Activated CD4-positive, alpha-beta T cell treated with anti-CD3 and anti-CD28 coated beads, Interleukin-2, amount 10 ng/mL, durations not matched to agents 7 days and 5 days (primary cell): ENCODE data around the gene DCLRE1B. TPM values are rescaled to one million over a fixed set of nuclear protein-coding genes. Genes with fewer than 3 reads are reported as not detected.

Experiments used
- CTCF ChIA-PET: fragments of 350-600 bp; sonication (Branson Sonifier 250); formaldehyde crosslinking; loops from one replicate; lab custom pipeline; 2021; ENCODE audit warnings: antibody characterized with exemption; lab: Charles Lee
- POLR2A ChIA-PET: fragments of 350-600 bp; sonication (Branson Sonifier 250); formaldehyde crosslinking; loops from one replicate; lab custom pipeline; 2021; ENCODE audit warnings: antibody characterized with exemption; lab: Charles Lee
- DNase-seq: peaks from one replicate; pipeline ENCODE4 v3.0.0-alpha.2; 2020
- H3K27ac Mint-ChIP-seq: one replicate; pipeline ENCODE4 v1.8.0; 2021; ENCODE audit warnings: mild to moderate bottlenecking, moderate library complexity, mixed read lengths
- H3K27me3 Mint-ChIP-seq: one replicate; pipeline ENCODE4 v1.8.0; 2021; ENCODE audit warnings: mixed read lengths
- H3K36me3 Mint-ChIP-seq: one replicate; pipeline ENCODE4 v1.8.0; 2021; ENCODE audit warnings: low read depth, mixed read lengths
- H3K4me1 Mint-ChIP-seq: one replicate; pipeline ENCODE4 v1.8.0; 2021; ENCODE audit warnings: mixed read lengths
- H3K4me3 Mint-ChIP-seq: one replicate; pipeline ENCODE4 v1.8.0; 2021; ENCODE audit warnings: mild to moderate bottlenecking, moderate library complexity, mixed read lengths
- H3K9me3 Mint-ChIP-seq: one replicate; pipeline ENCODE4 v1.8.0; 2021; ENCODE audit warnings: mixed read lengths
- total RNA-seq, 2 experiments: library from RNA; stranded (reverse); gene quantifications; one replicate each; pipeline ENCODE4 v1.2.3, GENCODE V29; 2021

DCLRE1B gene
- total RNA-seq, 2 experiments from 2014 or later: 16.2 to 19.4 TPM

- H3K4me1 Mint-ChIP-seq: peaks cover 18% of the 10 kb centered on the region
- no peaks in the 10 kb centered on the region for H3K9me3 Mint-ChIP-seq
- ChIA-PET POLR2A (no interaction called here), CTCF (interaction anchor here (0.8 to 1.2 kb wide), 3 partner anchors 9 to 17 kb away, joined by 3 to 6 read pairs (median 5); partner anchors contain the start of genes AP4B1 and HIPK1)
- peaks cover 44% of the 10 kb centered on the region for H3K36me3 Mint-ChIP-seq
- no peak overlapping the region for H3K4me3 Mint-ChIP-seq
- no peak overlapping the region for H3K27ac Mint-ChIP-seq
- H3K27me3 Mint-ChIP-seq: no peaks in the 10 kb centered on the region
- no peak for DNase-seq
Observed at GRCh38 chr1:113913312-113913668, 8.2 kb downstream of the DCLRE1B start.

GRCh38 chr1:113913887-113914664, 8.9 kb downstream of the DCLRE1B start:
- H3K4me3 Mint-ChIP-seq: no peak overlapping the region
- POLR2A ChIA-PET: no interaction called here
- H3K27ac Mint-ChIP-seq: no peak overlapping the region
- H3K36me3 Mint-ChIP-seq: peaks cover 40% of the 10 kb centered on the region
- H3K4me1 Mint-ChIP-seq: peaks cover 13% of the 10 kb centered on the region
- no peaks in the 10 kb centered on the region for H3K27me3 Mint-ChIP-seq
- no peak for DNase-seq
- H3K9me3 Mint-ChIP-seq: no peaks in the 10 kb centered on the region
- CTCF ChIA-PET: interaction anchor here (0.6 to 1.2 kb wide), 3 partner anchors 10 to 654 kb away, joined by 3 to 5 read pairs (median 3); partner anchors contain the start of genes AP4B1 and HIPK1

- no peak for DNase-seq
- POLR2A ChIA-PET: no interaction called here
- Mint-ChIP-seq H3K36me3 (peaks cover 16% of the 10 kb centered on the region), H3K4me3 (no peak overlapping the region), H3K27me3 (no peaks in the 10 kb centered on the region), H3K4me1 (no peaks in the 10 kb centered on the region), H3K27ac (no peak overlapping the region), H3K9me3 (no peaks in the 10 kb centered on the region)
- CTCF ChIA-PET: interaction anchor here (0.7 to 1.8 kb wide), 5 partner anchors 11 to 17 kb away, joined by 3 to 8 read pairs (median 3); partner anchors contain the start of genes AP4B1, DCLRE1B and HIPK1
Observed at GRCh38 chr1:113916974-113917373, 11.8 kb downstream of the DCLRE1B start.

- ChIA-PET POLR2A (no interaction called here), CTCF (interaction anchor here (0.7 to 1.6 kb wide), 6 partner anchors 11 to 132 kb away, joined by 3 to 5 read pairs (median 3); partner anchors contain the start of gene HIPK1)
- no peak for DNase-seq
- Mint-ChIP-seq H3K27ac (no peak overlapping the region), H3K27me3 (peaks cover 2% of the 10 kb centered on the region), H3K9me3 (no peaks in the 10 kb centered on the region), H3K4me3 (no peak overlapping the region), H3K4me1 (no peaks in the 10 kb centered on the region), H3K36me3 (peaks cover 14% of the 10 kb centered on the region)
Observed at GRCh38 chr1:113917400-113918082, 12.4 kb downstream of the DCLRE1B start.

GRCh38 chr1:113918243-113918642, 13.1 kb downstream of the DCLRE1B start:
- no peak for DNase-seq
- Mint-ChIP-seq H3K27ac (no peak overlapping the region), H3K27me3 (peaks cover 6% of the 10 kb centered on the region), H3K4me1 (no peaks in the 10 kb centered on the region), H3K4me3 (no peak overlapping the region), H3K9me3 (no peaks in the 10 kb centered on the region), H3K36me3 (peaks cover 12% of the 10 kb centered on the region)
- ChIA-PET CTCF (interaction anchor here (0.6 to 1.1 kb wide), 4 partner anchors 12 to 1322 kb away, joined by 3 read pairs; no protein-coding TSS in a partner anchor), POLR2A (no interaction called here)

GRCh38 chr1:113922957-113923356, 17.8 kb downstream of the DCLRE1B start:
- no peaks in the 10 kb centered on the region for H3K9me3 Mint-ChIP-seq
- DNase-seq: no peak
- ChIA-PET POLR2A (no interaction called here), CTCF (interaction anchor here (0.7 kb wide), 1 partner anchor 17 kb away, joined by 3 read pairs; no protein-coding TSS in a partner anchor)
- no peaks in the 10 kb centered on the region for H3K36me3 Mint-ChIP-seq
- H3K27me3 Mint-ChIP-seq: peaks cover 9% of the 10 kb centered on the region
- peaks cover 4% of the 10 kb centered on the region for H3K4me1 Mint-ChIP-seq
- no peak overlapping the region for H3K4me3 Mint-ChIP-seq
- no peak overlapping the region for H3K27ac Mint-ChIP-seq

- peaks cover 12% of the 10 kb centered on the region for H3K4me1 Mint-ChIP-seq
- H3K36me3 Mint-ChIP-seq: no peaks in the 10 kb centered on the region
- ChIA-PET POLR2A (no interaction called here), CTCF (interaction anchor here (1.4 to 1.5 kb wide), 2 partner anchors 28 to 49 kb away, joined by 3 to 7 read pairs; no protein-coding TSS in a partner anchor)
- DNase-seq: no peak
- peaks cover 9% of the 10 kb centered on the region for H3K27me3 Mint-ChIP-seq
- no peaks in the 10 kb centered on the region for H3K9me3 Mint-ChIP-seq
- H3K4me3 Mint-ChIP-seq: no peak overlapping the region
- H3K27ac Mint-ChIP-seq: no peak overlapping the region
Observed at GRCh38 chr1:113924473-113924872, 19.3 kb downstream of the DCLRE1B start.

GRCh38 chr1:113928187-113928930, 23.2 kb downstream of the DCLRE1B start:
- H3K4me3 Mint-ChIP-seq: peak overlapping the region; percentile 96
- ChIA-PET POLR2A (interaction anchor here (1.3 to 1.8 kb wide), 3 partner anchors 22 to 116 kb away, joined by 7 to 10 read pairs (median 7); partner anchors contain the start of genes AP4B1, DCLRE1B and RSBN1), CTCF (interaction anchor here (1.0 to 4.7 kb wide), 10 partner anchors 9 to 117 kb away, joined by 3 to 38 read pairs (median 6); partner anchors contain the start of genes AP4B1, DCLRE1B and RSBN1)
- no peak for DNase-seq
- H3K27me3 Mint-ChIP-seq: peaks cover 3% of the 10 kb centered on the region
- H3K4me1 Mint-ChIP-seq: peaks cover 36% of the 10 kb centered on the region
- peak overlapping the region; percentile 99 for H3K27ac Mint-ChIP-seq
- peaks cover 8% of the 10 kb centered on the region for H3K36me3 Mint-ChIP-seq
- no peaks in the 10 kb centered on the region for H3K9me3 Mint-ChIP-seq

GRCh38 chr1:113928941-113929749, 24.0 kb downstream of the DCLRE1B start, which contains the start of gene HIPK1:
HIPK1 (plus strand) TSS chr1:113929324.
- Mint-ChIP-seq H3K27me3 (no peaks in the 10 kb centered on the region), H3K36me3 (peaks cover 16% of the 10 kb centered on the region), H3K27ac (peak within 1 kb of the TSS; percentile 99), H3K9me3 (no peaks in the 10 kb centered on the region), H3K4me1 (peaks cover 44% of the 10 kb centered on the region), H3K4me3 (peak within 1 kb of the TSS; percentile 96)
- CTCF ChIA-PET: interaction anchor here (0.6 to 4.7 kb wide), 13 partner anchors 9 to 117 kb away, joined by 3 to 38 read pairs (median 4); partner anchors contain the start of genes AP4B1, DCLRE1B and RSBN1
- POLR2A ChIA-PET: interaction anchor here (1.0 to 1.8 kb wide), 4 partner anchors 23 to 117 kb away, joined by 3 to 10 read pairs (median 7); partner anchors contain the start of genes AP4B1, DCLRE1B and RSBN1
- peak; percentile 94 for DNase-seq

GRCh38 chr1:113929750-113930498, 24.8 kb downstream of the DCLRE1B start:
- Mint-ChIP-seq H3K4me3 (peak overlapping the region; percentile 96), H3K4me1 (peaks cover 48% of the 10 kb centered on the region), H3K27me3 (no peaks in the 10 kb centered on the region), H3K9me3 (no peaks in the 10 kb centered on the region), H3K36me3 (peaks cover 20% of the 10 kb centered on the region), H3K27ac (peak overlapping the region; percentile 95)
- ChIA-PET CTCF (interaction anchor here (0.6 to 4.7 kb wide), 17 partner anchors 9 to 112 kb away, joined by 3 to 38 read pairs (median 5); partner anchors contain the start of genes AP4B1 and DCLRE1B), POLR2A (interaction anchor here (0.5 to 1.8 kb wide), 5 partner anchors 24 to 118 kb away, joined by 3 to 10 read pairs (median 7); partner anchors contain the start of genes AP4B1, DCLRE1B and RSBN1)
- DNase-seq: peak; percentile 68
